K562 (cell line): Measurements from ENCODE around the gene KIF23.

Source experiments
- BRD9 ChIP-seq: fragments of 450-650 bp; IDR thresholded peaks from 2 replicates; pipeline ENCODE4 v1.6.1; 2018; ENCODE audit warnings: low read depth; ENCODE audit not compliant: partially characterized antibody
- CREB1 ChIP-seq, 2 experiments: sonication (generic) in 1 of 2; formaldehyde crosslinking in 1 of 2; IDR thresholded peaks; 2 replicates each; pipeline versions ENCODE4 v1.6.1 to v1.8.0; 2012 to 2022; ENCODE audit warnings: inconsistent platforms in 1 of 2, mild to moderate bottlenecking in 1 of 2, missing genetic modification reagents in 1 of 2, moderate library complexity in 1 of 2
- NR3C1 ChIP-seq: sonication (generic); formaldehyde crosslinking; IDR thresholded peaks from 2 replicates; pipeline ENCODE4 v1.8.1; 2022; ENCODE audit warnings: missing genetic modification reagents
- RBFOX2 ChIP-seq: fragments of 200-400 bp; formaldehyde crosslinking; IDR thresholded peaks from 2 replicates; pipeline ENCODE4 v1.6.1; 2017; ENCODE audit warnings: low read depth, mild to moderate bottlenecking, low read length, moderate library complexity
- RFX5 ChIP-seq: IDR thresholded peaks from 2 replicates; pipeline ENCODE4 v1.6.1; 2011; ENCODE audit warnings: low read depth, mild to moderate bottlenecking, improper control_type of control experiment, low read length
- SRSF7 ChIP-seq: fragments of 200-400 bp; formaldehyde crosslinking; optimal IDR thresholded peaks from 2 replicates; pipeline ENCODE3; 2017; ENCODE audit warnings: mild to moderate bottlenecking, low read depth, low read length
- TF ChIP-seq, protein P1 (sequence below), 3 experiments: IDR thresholded peaks in 2 of 3; conservative IDR thresholded peaks in 1 of 3; 2 replicates each; pipeline ENCODE4 v1.5.1; 2011 to 2012; ENCODE audit warnings: low read length in 3 of 3, mild to moderate bottlenecking in 3 of 3, control low read depth in 2 of 3, improper control_type of control experiment in 1 of 3, inconsistent platforms in 1 of 3, low read depth in 1 of 3, mixed read lengths in 1 of 3, moderate library complexity in 1 of 3; ENCODE audit not compliant: insufficient read depth in 2 of 3
- TF ChIP-seq, protein P2 (sequence below): sonication (generic); formaldehyde crosslinking; IDR thresholded peaks from 2 replicates; pipeline ENCODE4 v1.8.0; 2022; ENCODE audit warnings: mild to moderate bottlenecking, missing genetic modification reagents
- TF ChIP-seq, protein P3 (sequence below), 2 experiments: fragments of 450-650 bp; formaldehyde crosslinking in 1 of 2; IDR thresholded peaks; 2 replicates each; pipeline versions ENCODE4 v1.4.0 to v1.6.1; 2014 to 2020; ENCODE audit warnings: mild to moderate bottlenecking in 2 of 2, borderline replicate concordance in 1 of 2, low read depth in 1 of 2

DNA sequence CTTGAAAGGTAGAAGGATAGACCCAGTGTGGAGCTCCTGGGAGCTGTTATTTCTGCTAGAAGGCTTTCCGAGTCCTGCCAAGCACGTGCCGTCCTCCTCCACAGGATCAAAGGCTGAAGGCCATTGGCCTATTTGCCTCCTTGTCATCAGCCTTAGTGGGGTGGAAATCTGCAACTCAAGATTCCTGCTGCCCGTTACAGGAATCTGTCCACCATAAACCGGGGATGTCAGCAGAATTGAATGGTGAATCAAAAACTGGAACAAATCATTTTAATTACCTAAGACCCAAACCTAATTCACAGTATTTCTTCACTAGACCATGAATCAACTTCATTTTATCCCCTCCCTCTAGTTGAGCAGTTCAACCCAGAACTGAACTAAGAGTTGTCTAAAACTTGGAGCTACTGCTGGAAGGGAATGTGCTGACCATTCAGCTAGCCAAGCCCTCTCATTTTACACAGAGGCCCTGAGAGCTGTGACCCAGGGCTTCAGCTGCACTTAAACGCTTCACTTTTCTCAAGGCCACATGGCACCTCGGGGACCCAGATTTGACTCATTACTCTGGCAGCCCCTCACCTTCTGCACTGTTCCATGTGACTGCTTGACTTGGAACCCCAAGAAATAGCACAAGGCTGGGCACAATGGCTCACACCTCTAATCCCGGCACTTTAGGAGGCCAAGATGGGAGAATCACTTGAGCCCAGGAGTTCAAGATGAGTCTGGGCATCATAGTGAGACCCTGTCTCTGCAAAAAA is 36.8 kb upstream of the KIF23 start:
- no peak for TF ChIP-seq CREB1 (IDR thresholded peaks at IDR 0.05)
- no peak for TF ChIP-seq CREB1 (CRISPR knock-in tag; IDR thresholded peaks at IDR 0.05)
- no peak for TF ChIP-seq NR3C1
- TF ChIP-seq SRSF7 = no peak
- TF ChIP-seq, protein P1, sequence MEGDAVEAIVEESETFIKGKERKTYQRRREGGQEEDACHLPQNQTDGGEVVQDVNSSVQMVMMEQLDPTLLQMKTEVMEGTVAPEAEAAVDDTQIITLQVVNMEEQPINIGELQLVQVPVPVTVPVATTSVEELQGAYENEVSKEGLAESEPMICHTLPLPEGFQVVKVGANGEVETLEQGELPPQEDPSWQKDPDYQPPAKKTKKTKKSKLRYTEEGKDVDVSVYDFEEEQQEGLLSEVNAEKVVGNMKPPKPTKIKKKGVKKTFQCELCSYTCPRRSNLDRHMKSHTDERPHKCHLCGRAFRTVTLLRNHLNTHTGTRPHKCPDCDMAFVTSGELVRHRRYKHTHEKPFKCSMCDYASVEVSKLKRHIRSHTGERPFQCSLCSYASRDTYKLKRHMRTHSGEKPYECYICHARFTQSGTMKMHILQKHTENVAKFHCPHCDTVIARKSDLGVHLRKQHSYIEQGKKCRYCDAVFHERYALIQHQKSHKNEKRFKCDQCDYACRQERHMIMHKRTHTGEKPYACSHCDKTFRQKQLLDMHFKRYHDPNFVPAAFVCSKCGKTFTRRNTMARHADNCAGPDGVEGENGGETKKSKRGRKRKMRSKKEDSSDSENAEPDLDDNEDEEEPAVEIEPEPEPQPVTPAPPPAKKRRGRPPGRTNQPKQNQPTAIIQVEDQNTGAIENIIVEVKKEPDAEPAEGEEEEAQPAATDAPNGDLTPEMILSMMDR (IDR thresholded peaks at IDR 0.05 in 2 of 3, conservative IDR thresholded peaks at IDR 0.05 in 1 of 3; ENCODE audit: insufficient read depth in 2 of 3, low read depth in 1 of 3, low read length in 3 of 3) = no peak
- no peak for TF ChIP-seq BRD9
- TF ChIP-seq, protein P2, sequence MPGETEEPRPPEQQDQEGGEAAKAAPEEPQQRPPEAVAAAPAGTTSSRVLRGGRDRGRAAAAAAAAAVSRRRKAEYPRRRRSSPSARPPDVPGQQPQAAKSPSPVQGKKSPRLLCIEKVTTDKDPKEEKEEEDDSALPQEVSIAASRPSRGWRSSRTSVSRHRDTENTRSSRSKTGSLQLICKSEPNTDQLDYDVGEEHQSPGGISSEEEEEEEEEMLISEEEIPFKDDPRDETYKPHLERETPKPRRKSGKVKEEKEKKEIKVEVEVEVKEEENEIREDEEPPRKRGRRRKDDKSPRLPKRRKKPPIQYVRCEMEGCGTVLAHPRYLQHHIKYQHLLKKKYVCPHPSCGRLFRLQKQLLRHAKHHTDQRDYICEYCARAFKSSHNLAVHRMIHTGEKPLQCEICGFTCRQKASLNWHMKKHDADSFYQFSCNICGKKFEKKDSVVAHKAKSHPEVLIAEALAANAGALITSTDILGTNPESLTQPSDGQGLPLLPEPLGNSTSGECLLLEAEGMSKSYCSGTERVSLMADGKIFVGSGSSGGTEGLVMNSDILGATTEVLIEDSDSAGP (CRISPR knock-in tag) = no peak
- no peak for TF ChIP-seq RFX5
- TF ChIP-seq RBFOX2 = no peak
- TF ChIP-seq, protein P3, sequence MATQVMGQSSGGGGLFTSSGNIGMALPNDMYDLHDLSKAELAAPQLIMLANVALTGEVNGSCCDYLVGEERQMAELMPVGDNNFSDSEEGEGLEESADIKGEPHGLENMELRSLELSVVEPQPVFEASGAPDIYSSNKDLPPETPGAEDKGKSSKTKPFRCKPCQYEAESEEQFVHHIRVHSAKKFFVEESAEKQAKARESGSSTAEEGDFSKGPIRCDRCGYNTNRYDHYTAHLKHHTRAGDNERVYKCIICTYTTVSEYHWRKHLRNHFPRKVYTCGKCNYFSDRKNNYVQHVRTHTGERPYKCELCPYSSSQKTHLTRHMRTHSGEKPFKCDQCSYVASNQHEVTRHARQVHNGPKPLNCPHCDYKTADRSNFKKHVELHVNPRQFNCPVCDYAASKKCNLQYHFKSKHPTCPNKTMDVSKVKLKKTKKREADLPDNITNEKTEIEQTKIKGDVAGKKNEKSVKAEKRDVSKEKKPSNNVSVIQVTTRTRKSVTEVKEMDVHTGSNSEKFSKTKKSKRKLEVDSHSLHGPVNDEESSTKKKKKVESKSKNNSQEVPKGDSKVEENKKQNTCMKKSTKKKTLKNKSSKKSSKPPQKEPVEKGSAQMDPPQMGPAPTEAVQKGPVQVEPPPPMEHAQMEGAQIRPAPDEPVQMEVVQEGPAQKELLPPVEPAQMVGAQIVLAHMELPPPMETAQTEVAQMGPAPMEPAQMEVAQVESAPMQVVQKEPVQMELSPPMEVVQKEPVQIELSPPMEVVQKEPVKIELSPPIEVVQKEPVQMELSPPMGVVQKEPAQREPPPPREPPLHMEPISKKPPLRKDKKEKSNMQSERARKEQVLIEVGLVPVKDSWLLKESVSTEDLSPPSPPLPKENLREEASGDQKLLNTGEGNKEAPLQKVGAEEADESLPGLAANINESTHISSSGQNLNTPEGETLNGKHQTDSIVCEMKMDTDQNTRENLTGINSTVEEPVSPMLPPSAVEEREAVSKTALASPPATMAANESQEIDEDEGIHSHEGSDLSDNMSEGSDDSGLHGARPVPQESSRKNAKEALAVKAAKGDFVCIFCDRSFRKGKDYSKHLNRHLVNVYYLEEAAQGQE (IDR thresholded peaks at IDR 0.05; ENCODE audit: borderline replicate concordance) = no peak
- TF ChIP-seq, protein P3 (CRISPR knock-in tag; IDR thresholded peaks at IDR 0.05; ENCODE audit: low read depth) = no peak
